HCT116 (cell line): Measurements from ENCODE around the gene PANK1. TPM values are rescaled to one million over a fixed set of nuclear protein-coding genes. Genes with fewer than 3 reads are reported as not detected.

Experiments used
- ATAC-seq: fragments of 200-7000 bp; cut with Tn5 transposase; 2 replicates; pipeline ENCODE4 v1.9.1; 2020; ENCODE audit warnings: mild to moderate bottlenecking, moderate library complexity
- BruUV-seq: library from RNA; stranded (reverse); fragments of 400-500 nt; replicated peaks from 2 replicates; lab custom pipeline; 2021; lab: Mats Ljungman, UMichigan
- CTCF ChIA-PET: fragments of 300-600 bp; sonication (Branson Sonifier 250); formaldehyde crosslinking; loops from one replicate; lab custom pipeline; 2021; ENCODE audit warnings: antibody characterized with exemption; lab: Charles Lee
- POLR2A ChIA-PET: fragments of 300-600, 350-600 bp; sonication (Branson Sonifier 250); formaldehyde crosslinking; loops from one replicate; lab custom pipeline; 2021; ENCODE audit warnings: antibody characterized with exemption; lab: Charles Lee
- RAD21 ChIA-PET, 2 experiments: fragments of 300-600 bp; sonication (Branson Sonifier 250); formaldehyde crosslinking; loops; one replicate each; lab custom pipeline; 2023; ENCODE audit warnings: low total read pairs in 2 of 2; ENCODE audit not compliant: uncharacterized antibody in 2 of 2, unreplicated experiment in 2 of 2, low non-redundant PET in 1 of 2; lab: Charles Lee
- DNase-seq: peaks from one replicate; pipeline ENCODE4 v3.0.0-alpha.2; 2010; ENCODE audit warnings: low read depth, low spot score
- H2AFZ ChIP-seq: fragments of 200-600 bp; shearing (Covaris generic), sonication (generic); 2 replicates; pipeline ENCODE4 v1.6.1; 2017; ENCODE audit warnings: low read depth, mixed run types, mixed read lengths, antibody characterized with exemption, low read length; ENCODE audit not compliant: poor library complexity, severe bottlenecking
- H3K27ac ChIP-seq: 2 replicates; pipeline ENCODE4 v1.5.1; 2012; ENCODE audit warnings: low read depth, low read length
- H3K27me3 ChIP-seq: fragments of 200-600 bp; sonication (generic); 2 replicates; pipeline ENCODE4 v1.6.1; 2016; ENCODE audit warnings: mixed run types, low read length, mixed read lengths; ENCODE audit not compliant: insufficient read depth
- H3K36me3 ChIP-seq, 2 experiments: fragments of 200-500 bp in 1 of 2; fragments of 200-600 bp in 1 of 2; sonication (Bioruptor generic) in 1 of 2; sonication (generic) in 1 of 2; 2 replicates each; pipeline versions ENCODE4 v1.5.1 to v1.6.1; 2014 to 2016; ENCODE audit warnings: low read length in 2 of 2, inconsistent platforms in 1 of 2, mixed read lengths in 1 of 2, mixed run types in 1 of 2; ENCODE audit not compliant: insufficient read depth in 2 of 2, control insufficient read depth in 1 of 2
- H3K4me1 ChIP-seq, 2 experiments: fragments of 200-600 bp in 1 of 2; sonication (generic) in 1 of 2; 2 replicates each; pipeline versions ENCODE4 v1.5.1 to v1.6.1; 2012 to 2017; ENCODE audit warnings: low read length in 2 of 2, inconsistent platforms in 1 of 2, mild to moderate bottlenecking in 1 of 2, mixed read lengths in 1 of 2, mixed run types in 1 of 2, moderate library complexity in 1 of 2; ENCODE audit not compliant: insufficient read depth in 2 of 2, control insufficient read depth in 1 of 2
- H3K4me2 ChIP-seq: fragments of 200-600 bp; sonication (generic); 2 replicates; pipeline ENCODE4 v1.6.1; 2017; ENCODE audit warnings: mixed run types, low read length, mixed read lengths
- H3K4me3 ChIP-seq, 2 experiments: fragments of 200-600 bp in 1 of 2; sonication (generic) in 1 of 2; replicated peaks in 1 of 2; 2 replicates each; pipeline ENCODE4 v1.5.1; 2011 to 2016; ENCODE audit warnings: low read length in 2 of 2, control low read depth in 1 of 2, low read depth in 1 of 2, mild to moderate bottlenecking in 1 of 2, mixed read lengths in 1 of 2, mixed run types in 1 of 2
- H3K79me2 ChIP-seq: fragments of 200-600 bp; sonication (generic); 2 replicates; pipeline ENCODE4 v1.6.1; 2017; ENCODE audit warnings: mild to moderate bottlenecking, mixed run types, low read length, moderate library complexity, mixed read lengths; ENCODE audit not compliant: insufficient read depth
- H3K9ac ChIP-seq: fragments of 200-600 bp; sonication (generic); 2 replicates; pipeline ENCODE4 v1.6.1; 2016; ENCODE audit warnings: low read length, mixed read lengths
- H3K9me2 ChIP-seq: fragments of 200-600 bp; sonication (generic), shearing (Covaris generic); 2 replicates; pipeline ENCODE4 v1.6.1; 2017; ENCODE audit warnings: mixed run types, mild to moderate bottlenecking, moderate library complexity; ENCODE audit not compliant: insufficient read depth
- H3K9me3 ChIP-seq, 2 experiments: fragments of 200-500 bp in 1 of 2; fragments of 200-600 bp in 1 of 2; sonication (Bioruptor generic) in 1 of 2; sonication (generic) in 1 of 2; 2 replicates each; pipeline ENCODE4 v1.6.1; 2014 to 2017; ENCODE audit warnings: low read length in 2 of 2, mixed read lengths in 2 of 2, inconsistent platforms in 1 of 2, low read depth in 1 of 2, mild to moderate bottlenecking in 1 of 2, mixed run types in 1 of 2, moderate library complexity in 1 of 2; ENCODE audit not compliant: control insufficient read depth in 1 of 2, insufficient read depth in 1 of 2
- H4K20me1 ChIP-seq: fragments of 200-600 bp; sonication (generic), shearing (Covaris generic); 2 replicates; pipeline ENCODE4 v1.6.1; 2017; ENCODE audit warnings: mixed run types, mild to moderate bottlenecking, moderate library complexity; ENCODE audit not compliant: insufficient read depth
- ELF1 ChIP-seq: IDR thresholded peaks from 2 replicates; pipeline ENCODE4 v1.6.1; 2012; ENCODE audit warnings: low read depth, borderline replicate concordance
- FOSL1 ChIP-seq: IDR thresholded peaks from 2 replicates; pipeline ENCODE4 v1.6.1; 2012; ENCODE audit warnings: low read depth
- POLR2AphosphoS5 ChIP-seq: IDR thresholded peaks from 2 replicates; pipeline ENCODE4 v1.6.1; 2011; ENCODE audit warnings: mild to moderate bottlenecking, low read depth, low read length, moderate library complexity
- RAD21 ChIP-seq: IDR thresholded peaks from 2 replicates; pipeline ENCODE4 v1.6.1; 2012; ENCODE audit warnings: low read depth, mild to moderate bottlenecking
- REST ChIP-seq: IDR thresholded peaks from 2 replicates; pipeline ENCODE4 v1.6.1; 2012; ENCODE audit warnings: low read depth
- SIN3A ChIP-seq: IDR thresholded peaks from 2 replicates; pipeline ENCODE4 v1.6.1; 2012; ENCODE audit warnings: low read depth
- SP1 ChIP-seq: IDR thresholded peaks from 2 replicates; pipeline ENCODE4 v1.6.1; 2012; ENCODE audit warnings: low read depth
- SRF ChIP-seq: IDR thresholded peaks from 2 replicates; pipeline ENCODE4 v1.6.1; 2012; ENCODE audit warnings: low read depth
- ZBTB33 ChIP-seq: IDR thresholded peaks from 2 replicates; pipeline ENCODE4 v1.6.1; 2011; ENCODE audit warnings: mild to moderate bottlenecking, low read length, moderate library complexity; ENCODE audit not compliant: insufficient replicate concordance; ENCODE audit errors: extremely low read depth
- ZFX ChIP-seq: fragments of 450-650 bp; IDR thresholded peaks from 2 replicates; pipeline ENCODE4 v1.6.1; 2017
- intact Hi-C: fragments of 100-400 bp; cut with micrococcal nuclease; formaldehyde crosslinking; loops from 2 replicates; pipeline ENCODE4 v1.10.0; 2022
- total RNA-seq: library from RNA; stranded (reverse); gene quantifications from one replicate; pipeline ENCODE4 v1.2.1, GENCODE V29; 2021; ENCODE audit not compliant: unreplicated experiment

Gene PANK1
- total RNA-seq, 1 experiment from 2014 or later = 6.4 TPM

GRCh38 chr10:89615112-89615511 is 29.9 kb downstream of the PANK1 start (continued):
- TF ChIP-seq ZBTB33 (no peak), RAD21 (no peak), FOSL1 (no peak), SP1 (no peak), POLR2AphosphoS5 (no peak), ELF1 (no peak), REST (no peak), ZFX (no peak), SRF (no peak)

GRCh38 chr10:89613582-89613981 is 31.5 kb downstream of the PANK1 start:
- Histone ChIP-seq H3K79me2 (no peaks in the 10 kb centered on the region), H3K4me1 (no peaks in the 10 kb centered on the region), H3K27ac (no peak overlapping the region), H3K9ac (no peak overlapping the region), H3K36me3 (peaks cover 3% of the 10 kb centered on the region in 2 experiments; a peak in 1 of 4 replicates), H3K9me2 (no peaks in the 10 kb centered on the region), H3K4me2 (no peak overlapping the region), H3K9me3 (no peaks in the 10 kb centered on the region), H3K4me3 (no peak overlapping the region), H4K20me1 (no peaks in the 10 kb centered on the region), H2AFZ (no peak overlapping the region), H3K27me3 (no peaks in the 10 kb centered on the region)
- RAD21 ChIA-PET = no interaction called here
- ATAC-seq (no peak), DNase-seq (no peak)
- intact Hi-C loops = no loop called here
- BruUV-seq = no TSS peak
- TF ChIP-seq SIN3A = no peak
- no peak for TF ChIP-seq SRF
- POLR2A ChIA-PET = no interaction called here
- CTCF ChIA-PET = no interaction called here
